Measurements from ENCODE around the gene KIDINS220. TPM values are rescaled to one million over a fixed set of nuclear protein-coding genes. Genes with fewer than 3 reads are reported as not detected.

The KIDINS220 gene
- total RNA-seq, 1 experiment from 2014 or later = 29.3 TPM

DNA sequence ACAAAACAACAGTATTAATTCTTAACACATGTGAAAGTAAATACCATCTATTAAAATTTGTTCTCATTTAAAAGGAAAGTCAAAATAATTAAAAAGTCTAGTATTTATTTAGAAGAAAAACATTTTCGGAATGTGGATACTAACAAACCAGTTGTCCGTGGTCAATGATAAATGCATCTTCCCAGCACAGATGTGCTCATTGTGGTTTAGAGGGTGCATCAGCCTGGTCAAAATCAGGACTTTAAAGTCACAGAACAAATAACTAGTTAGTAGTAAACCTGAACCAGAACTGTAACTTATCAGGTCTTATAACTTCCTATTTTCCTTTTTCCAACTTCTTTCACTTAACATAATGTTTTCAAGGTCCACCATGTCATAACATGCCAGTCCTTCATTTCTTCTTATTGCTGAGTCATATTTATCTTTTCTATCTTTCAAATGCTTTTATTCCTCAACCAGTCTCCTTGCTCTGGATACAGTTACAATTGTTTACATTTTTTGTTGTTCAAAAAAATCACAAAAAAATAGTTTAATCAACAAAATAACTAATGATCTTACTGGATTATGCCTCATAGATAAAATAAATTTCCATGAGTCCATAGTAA is 99.7 kb downstream of the KIDINS220 start:
- WGBS (ENCODE audit: extremely low coverage, insufficient read length, low lambda C conversion rate) = no CpG with 5 or more reads among the region's 2 CpGs

More for the DNA sequence above, 99.7 kb downstream of the KIDINS220 start:
- Histone ChIP-seq H4K8ac (replicated peaks; ENCODE audit: insufficient read length, low read depth, low read length) (no peak overlapping the region), H3T11ph (ENCODE audit: low read length) (no peak overlapping the region), H2AK5ac (ENCODE audit: insufficient read length, low read length) (no peak overlapping the region), H3K27ac (ENCODE audit: insufficient read length, low read depth, low read length) (no peak overlapping the region), H3K4ac (ENCODE audit: low read depth, low read length) (no peak overlapping the region), H3K56ac (ENCODE audit: insufficient read length, low read depth, low read length) (no peak overlapping the region), H2BK120ac (ENCODE audit: low read depth, low read length, poor library complexity, severe bottlenecking) (no peak overlapping the region), H2AFZ (ENCODE audit: low read length) (no peak overlapping the region), H3K79me2 (ENCODE audit: insufficient read depth, low read length) (no peaks in the 10 kb centered on the region), H4K5ac (ENCODE audit: insufficient read length, low read depth, low read length) (no peak overlapping the region), H2BK15ac (ENCODE audit: low read depth, low read length) (no peak overlapping the region), H3K9me3 (ENCODE audit: control insufficient read depth, low read depth, low read length) (no peaks in the 10 kb centered on the region), H3K79me1 (ENCODE audit: insufficient read depth, low read depth, low read length, poor library complexity, severe bottlenecking) (no peaks in the 10 kb centered on the region), H2BK5ac (ENCODE audit: insufficient read length, low read length) (no peak overlapping the region), H3K14ac (ENCODE audit: insufficient read depth, low read length) (no peak overlapping the region), H4K91ac (ENCODE audit: insufficient read length, low read depth, low read length) (no peak overlapping the region), H3K9ac (ENCODE audit: extremely low read depth, insufficient read length, low read length) (no peak overlapping the region), H3K27me3 (ENCODE audit: insufficient read depth, low read length) (no peaks in the 10 kb centered on the region), H3K4me1 (ENCODE audit: insufficient read depth, low read length) (no peaks in the 10 kb centered on the region), H4K20me1 (ENCODE audit: control insufficient read depth, insufficient read depth, insufficient read length) (no peaks in the 10 kb centered on the region), H3K23me2 (ENCODE audit: insufficient read length, low read depth, low read length, poor library complexity, severe bottlenecking) (no peaks in the 10 kb centered on the region), H2BK12ac (ENCODE audit: insufficient read length, low read depth, low read length) (no peak overlapping the region), H3K18ac (ENCODE audit: insufficient read length, low read depth, low read length) (no peak overlapping the region), H3K4me2 (ENCODE audit: insufficient read depth, insufficient read length, low read length) (no peak overlapping the region), H2BK20ac (ENCODE audit: low read depth, low read length, poor library complexity, severe bottlenecking) (no peak overlapping the region), H3K23ac (ENCODE audit: insufficient read length, low read depth, low read length) (no peak overlapping the region)
- no peaks in the 10 kb centered on the region; a peak in 1 of 5 replicates for H3K9me3 Mint-ChIP-seq
- H3K27ac Mint-ChIP-seq = no peak overlapping the region
- TF ChIP-seq, protein P1, sequence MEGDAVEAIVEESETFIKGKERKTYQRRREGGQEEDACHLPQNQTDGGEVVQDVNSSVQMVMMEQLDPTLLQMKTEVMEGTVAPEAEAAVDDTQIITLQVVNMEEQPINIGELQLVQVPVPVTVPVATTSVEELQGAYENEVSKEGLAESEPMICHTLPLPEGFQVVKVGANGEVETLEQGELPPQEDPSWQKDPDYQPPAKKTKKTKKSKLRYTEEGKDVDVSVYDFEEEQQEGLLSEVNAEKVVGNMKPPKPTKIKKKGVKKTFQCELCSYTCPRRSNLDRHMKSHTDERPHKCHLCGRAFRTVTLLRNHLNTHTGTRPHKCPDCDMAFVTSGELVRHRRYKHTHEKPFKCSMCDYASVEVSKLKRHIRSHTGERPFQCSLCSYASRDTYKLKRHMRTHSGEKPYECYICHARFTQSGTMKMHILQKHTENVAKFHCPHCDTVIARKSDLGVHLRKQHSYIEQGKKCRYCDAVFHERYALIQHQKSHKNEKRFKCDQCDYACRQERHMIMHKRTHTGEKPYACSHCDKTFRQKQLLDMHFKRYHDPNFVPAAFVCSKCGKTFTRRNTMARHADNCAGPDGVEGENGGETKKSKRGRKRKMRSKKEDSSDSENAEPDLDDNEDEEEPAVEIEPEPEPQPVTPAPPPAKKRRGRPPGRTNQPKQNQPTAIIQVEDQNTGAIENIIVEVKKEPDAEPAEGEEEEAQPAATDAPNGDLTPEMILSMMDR (conservative IDR thresholded peaks at IDR 0.05) = no peak
- H3K36me3 Mint-ChIP-seq (ENCODE audit: insufficient read depth in 1 of 3, low read depth in 3 of 3) = peaks cover 0 to 13% (median 8%) of the 10 kb centered on the region in 3 experiments
- DNase-seq = no peak
- H3K27me3 Mint-ChIP-seq (ENCODE audit: low read depth) = no peaks in the 10 kb centered on the region
- H3K4me3 Mint-ChIP-seq = no peak overlapping the region
- no peaks in the 10 kb centered on the region; a peak in 1 of 4 replicates for H3K4me1 Mint-ChIP-seq
